ENCODE results near the gene NAPSA.

NAPSA gene

GRCh38 chr19:50365434-50366306 lies at the start of gene NAPSA:
Gene NAPSA, minus strand, starts transcription at chr19:50365639. Its CDS starts 18 bp downstream, at chr19:50365621.
- TF ChIP-seq USF1 (IDR thresholded peaks at IDR 0.05) (no peak), FOXM1 (IDR thresholded peaks at IDR 0.05; ENCODE audit: borderline replicate concordance, low read depth) (no peak), TEAD4 (IDR thresholded peaks at IDR 0.05) (no peak), TAF1 (IDR thresholded peaks at IDR 0.05; ENCODE audit: low read depth) (no peak), EGR1 (IDR thresholded peaks at IDR 0.05) (no peak), ZBTB7A (IDR thresholded peaks at IDR 0.05; ENCODE audit: low read depth) (no peak), RAD21 (IDR thresholded peaks at IDR 0.05; ENCODE audit: low read depth) (no peak), EP300 (IDR thresholded peaks at IDR 0.05; ENCODE audit: borderline replicate concordance) (no peak), CREB1 (IDR thresholded peaks at IDR 0.05; ENCODE audit: low read depth) (no peak), MAX (IDR thresholded peaks at IDR 0.05) (no peak), CEBPB (IDR thresholded peaks at IDR 0.05) (no peak), NFIC (IDR thresholded peaks at IDR 0.05) (no peak), YY1 (IDR thresholded peaks at IDR 0.05; ENCODE audit: low read depth) (no peak), REST (IDR thresholded peaks at IDR 0.05; ENCODE audit: low read depth) (no peak), TCF12 (IDR thresholded peaks at IDR 0.05; ENCODE audit: low read depth) (no peak)

GRCh38 chr19:50413531-50413930 lies 48.1 kb upstream of the NAPSA start:
- TF ChIP-seq TCF12 (IDR thresholded peaks at IDR 0.05; ENCODE audit: low read depth): no peak
- TF ChIP-seq CREB1 (IDR thresholded peaks at IDR 0.05; ENCODE audit: low read depth): no peak
- TF ChIP-seq NFIC (IDR thresholded peaks at IDR 0.05): no peak
- no peak for TF ChIP-seq EP300 (IDR thresholded peaks at IDR 0.05; ENCODE audit: borderline replicate concordance)
- TF ChIP-seq EGR1 (IDR thresholded peaks at IDR 0.05): no peak
- no peak for TF ChIP-seq CEBPB (IDR thresholded peaks at IDR 0.05)
- TF ChIP-seq YY1 (IDR thresholded peaks at IDR 0.05; ENCODE audit: low read depth): no peak
- TF ChIP-seq TEAD4 (IDR thresholded peaks at IDR 0.05): no peak
- TF ChIP-seq ZBTB7A (IDR thresholded peaks at IDR 0.05; ENCODE audit: low read depth): no peak
- TF ChIP-seq RAD21 (IDR thresholded peaks at IDR 0.05; ENCODE audit: low read depth): no peak
- TF ChIP-seq MAX (IDR thresholded peaks at IDR 0.05): no peak
- no peak for TF ChIP-seq USF1 (IDR thresholded peaks at IDR 0.05)

DNA sequence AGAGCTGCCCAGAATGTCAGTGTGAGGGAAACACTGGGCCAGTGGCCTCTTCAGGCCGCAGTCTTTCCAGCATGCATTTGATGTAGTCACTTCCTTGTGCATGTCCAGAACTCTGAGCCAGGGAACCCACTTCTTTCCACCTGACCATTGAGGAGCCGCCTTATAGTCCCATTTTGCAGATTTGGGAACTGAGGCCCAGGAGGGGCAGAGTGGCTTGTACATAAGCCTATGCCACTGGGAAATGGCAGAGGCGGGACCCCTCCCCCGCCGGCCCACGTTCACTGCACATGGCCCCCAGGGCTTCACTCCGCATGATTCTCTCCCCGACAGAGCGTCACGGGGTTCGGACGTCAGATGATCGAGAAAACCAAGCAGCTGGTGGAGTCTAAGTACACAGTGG lies 47.7 kb upstream of the NAPSA start:
- TF ChIP-seq TCF12 (IDR thresholded peaks at IDR 0.05; ENCODE audit: low read depth): no peak
- no peak for TF ChIP-seq NFIC (IDR thresholded peaks at IDR 0.05)
- TF ChIP-seq EGR1 (IDR thresholded peaks at IDR 0.05): no peak
- no peak for TF ChIP-seq YY1 (IDR thresholded peaks at IDR 0.05; ENCODE audit: low read depth)
- TF ChIP-seq USF1 (IDR thresholded peaks at IDR 0.05): no peak
- TF ChIP-seq RAD21 (IDR thresholded peaks at IDR 0.05; ENCODE audit: low read depth): no peak
- TF ChIP-seq MAX (IDR thresholded peaks at IDR 0.05): no peak
- no peak for TF ChIP-seq REST (IDR thresholded peaks at IDR 0.05; ENCODE audit: low read depth)
- no peak for TF ChIP-seq ZBTB7A (IDR thresholded peaks at IDR 0.05; ENCODE audit: low read depth)

DNA sequence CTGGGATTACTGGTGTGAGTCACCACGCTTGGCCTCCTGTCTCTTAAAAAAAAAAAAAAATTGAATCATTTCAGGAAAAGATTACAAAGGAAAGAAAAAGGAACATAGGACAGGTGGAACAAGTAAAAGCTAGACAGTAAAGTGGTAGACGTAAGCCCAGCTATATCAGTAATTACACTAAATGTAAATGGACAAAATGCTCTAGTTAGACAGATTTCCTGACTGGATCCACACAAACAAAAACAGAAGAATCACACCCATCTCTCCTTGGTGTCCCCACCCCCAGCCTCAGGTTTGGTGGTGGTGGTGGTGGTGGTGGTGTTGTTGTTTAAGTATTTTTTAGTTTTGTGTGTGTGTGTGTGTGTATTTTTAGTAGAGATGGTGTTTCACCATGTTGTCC lies 47.0 kb upstream of the NAPSA start:
- TF ChIP-seq EGR1 (IDR thresholded peaks at IDR 0.05): no peak
- TF ChIP-seq RAD21 (IDR thresholded peaks at IDR 0.05; ENCODE audit: low read depth): no peak
- TF ChIP-seq CEBPB (IDR thresholded peaks at IDR 0.05): no peak
- no peak for TF ChIP-seq EP300 (IDR thresholded peaks at IDR 0.05; ENCODE audit: borderline replicate concordance)
- no peak for TF ChIP-seq TCF12 (IDR thresholded peaks at IDR 0.05; ENCODE audit: low read depth)
- TF ChIP-seq ZBTB7A (IDR thresholded peaks at IDR 0.05; ENCODE audit: low read depth): no peak
- TF ChIP-seq NFIC (IDR thresholded peaks at IDR 0.05): no peak
- no peak for TF ChIP-seq TAF1 (IDR thresholded peaks at IDR 0.05; ENCODE audit: low read depth)
- TF ChIP-seq FOXM1 (IDR thresholded peaks at IDR 0.05; ENCODE audit: borderline replicate concordance, low read depth): no peak
- TF ChIP-seq REST (IDR thresholded peaks at IDR 0.05; ENCODE audit: low read depth): no peak
- no peak for TF ChIP-seq USF1 (IDR thresholded peaks at IDR 0.05)
- no peak for TF ChIP-seq TEAD4 (IDR thresholded peaks at IDR 0.05)
- no peak for TF ChIP-seq YY1 (IDR thresholded peaks at IDR 0.05; ENCODE audit: low read depth)
- TF ChIP-seq CREB1 (IDR thresholded peaks at IDR 0.05; ENCODE audit: low read depth): no peak
- no peak for TF ChIP-seq MAX (IDR thresholded peaks at IDR 0.05)

Measured in Ishikawa (cell line).